Stimulated activated CD8-positive, alpha-beta memory T cell treated with anti-CD3 and anti-CD28 coated beads, Interleukin-4, amount 100 ng/mL, for 4 hours (primary cell): ENCODE data around the gene G3BP2.
"Not testable (repeated sequence)": the region's sequence is repeated elsewhere in the genome, so short reads cannot be mapped to it uniquely, and the experiment has no call there.

Experiments
- DNase-seq, 2 donors: peaks; one replicate each; pipeline ENCODE4 v3.0.0-alpha.2; 2020; ENCODE audit warnings: low read depth in 2 of 2, low spot score in 1 of 2

G3BP2 gene

GRCh38 chr4:75673027-75673958 lies at the start of gene G3BP2:
G3BP2 (minus strand) TSS chr4:75673411; CDS start chr4:75662025, 11,386 bp downstream.
- peak; percentile 91 to 97 for DNase-seq

GRCh38 chr4:75722417-75722816 lies 49.2 kb upstream of the G3BP2 start:
- no peak for DNase-seq

- no peak for DNase-seq
Observed at GRCh38 chr4:75718529-75718928, 45.3 kb upstream of the G3BP2 start.

DNA sequence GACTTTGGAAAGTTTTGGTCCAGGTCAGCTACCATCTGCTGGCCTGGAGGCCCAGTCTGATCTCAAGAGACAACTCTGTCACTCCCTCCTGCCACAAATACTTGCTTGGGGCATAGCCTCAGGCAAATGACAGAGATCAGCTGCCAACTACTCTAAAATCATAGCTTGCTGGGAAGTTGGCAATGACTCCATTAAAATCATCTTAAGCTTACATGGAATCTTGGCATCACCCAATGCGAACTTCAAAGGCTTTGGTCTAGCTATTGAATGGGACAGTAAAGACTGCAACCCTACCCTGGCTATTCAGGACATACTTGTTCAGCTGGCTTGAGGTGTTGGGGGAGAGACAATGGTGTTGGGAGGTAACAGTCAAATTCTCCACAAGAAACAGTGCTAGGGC lies 44.2 kb upstream of the G3BP2 start:
- no peak for DNase-seq

- not testable (repeated sequence) for DNase-seq
Observed at GRCh38 chr4:75716054-75716453, 42.8 kb upstream of the G3BP2 start.

DNA sequence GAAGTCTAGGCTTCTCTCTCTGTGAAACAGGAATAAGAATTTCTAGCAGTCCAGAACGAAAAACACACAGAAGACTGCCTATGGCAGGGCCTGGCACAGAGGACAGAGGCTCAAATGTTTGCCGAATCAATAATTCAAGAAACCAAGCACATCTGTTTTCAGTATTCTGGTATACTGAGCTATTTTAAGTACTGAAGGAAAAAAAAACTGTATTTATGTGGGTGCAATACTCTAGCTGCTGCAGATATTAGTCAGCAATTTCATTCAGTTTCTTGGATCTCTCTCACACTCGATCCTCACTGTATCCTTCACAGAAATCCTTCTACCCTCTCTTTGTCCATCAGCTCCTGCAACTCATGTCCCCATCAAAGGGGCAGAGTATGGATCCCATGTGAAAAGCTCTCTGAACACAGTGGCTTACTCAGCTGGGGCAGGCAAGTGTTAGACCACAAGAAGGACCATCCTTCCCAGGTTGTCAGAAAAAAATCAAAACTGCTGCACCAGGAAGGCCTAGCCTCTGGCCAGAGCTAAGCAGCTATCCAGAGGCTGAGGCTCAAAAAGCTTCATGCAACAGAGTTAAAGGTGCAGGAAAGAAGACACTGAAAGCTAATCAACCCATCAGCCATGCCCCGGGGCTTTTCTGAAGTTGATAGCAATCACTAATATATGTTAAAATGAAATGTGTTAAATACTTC lies 42.0 kb upstream of the G3BP2 start:
- DNase-seq: no peak

DNA sequence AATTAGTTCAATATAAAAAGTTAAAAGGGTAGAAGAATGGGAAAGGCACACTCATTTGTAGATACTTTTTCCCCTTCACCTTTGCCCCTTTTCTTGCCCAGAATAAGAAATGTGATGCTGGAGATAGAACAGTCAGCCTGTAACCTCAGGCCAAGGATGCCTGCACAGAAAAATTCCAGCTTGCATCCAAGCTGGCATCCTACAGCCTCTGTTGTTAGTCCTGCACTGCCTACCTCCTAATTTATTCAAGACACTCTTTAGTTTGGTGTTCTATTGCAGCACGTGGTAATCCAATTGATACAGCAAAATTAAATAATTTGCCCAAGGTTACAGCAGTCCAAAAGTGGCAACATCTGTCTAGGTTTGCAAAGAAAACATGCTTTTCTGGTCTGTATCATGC lies 41.5 kb upstream of the G3BP2 start:
- no peak for DNase-seq

DNA sequence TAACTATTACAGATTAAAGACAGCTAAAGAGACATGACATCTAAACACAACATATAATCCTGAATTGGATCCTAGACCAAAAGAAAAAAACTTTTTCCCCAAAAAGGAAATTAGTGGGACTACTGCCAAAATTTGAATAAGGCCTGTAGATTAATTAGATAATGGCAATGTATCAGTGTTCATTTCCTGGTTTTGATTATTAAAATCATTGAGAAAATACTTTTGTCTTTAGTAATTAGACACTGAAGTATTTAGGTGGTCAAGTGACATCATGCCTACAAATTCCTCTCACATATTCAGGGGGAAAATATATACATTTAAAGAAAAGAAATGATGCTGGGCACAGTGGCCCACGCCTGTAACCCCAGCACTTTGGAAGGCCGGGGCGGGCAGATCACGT lies 40.8 kb upstream of the G3BP2 start:
- no peak for DNase-seq

DNA sequence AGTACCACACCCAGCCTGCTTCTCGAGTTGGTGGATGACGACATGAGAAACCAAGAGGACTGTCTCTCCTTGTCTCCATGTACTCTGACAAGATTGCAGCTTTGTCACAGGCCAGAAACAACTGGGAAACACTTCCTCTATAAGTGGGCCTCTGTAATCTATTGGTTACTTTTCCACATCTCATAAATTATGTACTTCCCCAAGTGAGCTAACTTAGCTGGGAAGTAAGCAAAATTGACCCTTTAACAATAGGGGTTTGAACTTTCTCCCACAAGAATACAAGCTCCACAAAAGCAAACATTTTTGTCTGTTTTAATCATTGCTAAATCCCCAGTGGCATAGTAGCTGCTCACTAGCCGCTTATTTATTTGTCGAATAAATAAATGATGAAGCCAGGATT lies 37.0 kb upstream of the G3BP2 start:
- DNase-seq: no peak

DNA sequence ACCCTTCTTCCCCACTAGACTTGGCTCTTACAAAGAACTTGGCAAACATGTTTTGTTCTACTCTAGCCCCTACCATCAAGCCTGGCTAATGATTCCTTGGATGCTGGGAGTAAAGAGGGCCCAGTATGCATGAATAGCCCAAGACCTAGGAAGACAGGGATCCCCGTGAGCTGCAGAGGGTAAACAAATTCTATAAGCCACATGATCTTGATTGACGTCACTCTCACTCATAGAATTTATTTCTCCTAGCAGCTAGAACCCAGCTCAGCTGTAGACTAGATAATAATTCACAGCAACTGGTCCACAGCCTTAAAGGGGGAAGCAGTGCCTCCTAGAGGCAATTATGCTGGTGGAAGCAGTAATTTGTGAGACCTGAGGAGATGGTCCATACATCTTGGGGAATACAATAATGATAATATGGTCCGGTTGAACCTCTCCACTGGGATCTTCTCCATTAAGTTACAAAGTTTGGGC lies 35.0 kb upstream of the G3BP2 start:
- DNase-seq: peak in 1 of 2 donors; percentile 16

DNA sequence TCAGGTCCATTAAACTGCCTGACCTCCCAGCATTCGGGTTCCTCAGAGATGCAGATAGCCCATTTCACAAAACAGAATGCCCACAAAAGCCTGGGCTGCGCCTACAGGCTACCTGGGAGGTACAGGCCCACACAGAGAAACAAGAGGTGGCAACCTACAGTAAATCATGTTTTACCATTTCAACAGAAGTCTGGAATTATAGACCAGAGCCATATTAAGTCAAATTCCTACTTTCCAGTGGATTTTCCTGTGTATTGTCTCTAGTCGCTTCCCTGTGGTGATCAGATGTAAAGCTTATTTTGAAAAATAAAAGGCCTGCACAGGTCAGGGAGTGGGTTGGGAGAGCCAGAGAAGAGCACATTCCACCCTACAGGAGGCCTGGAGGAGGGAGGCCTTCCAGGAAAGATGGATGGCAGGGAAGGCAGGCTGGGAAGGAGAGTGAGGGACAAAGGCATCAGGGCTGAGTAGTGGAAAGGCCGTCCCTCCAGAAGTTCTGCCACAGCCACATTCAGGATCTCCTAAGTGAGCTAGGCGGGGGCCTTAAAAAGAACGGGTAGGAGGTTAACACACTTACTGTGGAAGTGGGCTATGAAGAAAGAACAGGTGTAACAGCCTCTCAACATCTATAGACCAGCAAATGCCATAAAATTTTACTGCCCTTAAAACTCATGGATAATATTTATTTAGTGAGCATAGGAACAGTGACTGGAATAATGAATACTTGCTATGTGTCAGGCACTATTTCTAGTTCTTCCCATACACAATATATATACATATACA lies 32.2 kb upstream of the G3BP2 start:
- no peak for DNase-seq

DNA sequence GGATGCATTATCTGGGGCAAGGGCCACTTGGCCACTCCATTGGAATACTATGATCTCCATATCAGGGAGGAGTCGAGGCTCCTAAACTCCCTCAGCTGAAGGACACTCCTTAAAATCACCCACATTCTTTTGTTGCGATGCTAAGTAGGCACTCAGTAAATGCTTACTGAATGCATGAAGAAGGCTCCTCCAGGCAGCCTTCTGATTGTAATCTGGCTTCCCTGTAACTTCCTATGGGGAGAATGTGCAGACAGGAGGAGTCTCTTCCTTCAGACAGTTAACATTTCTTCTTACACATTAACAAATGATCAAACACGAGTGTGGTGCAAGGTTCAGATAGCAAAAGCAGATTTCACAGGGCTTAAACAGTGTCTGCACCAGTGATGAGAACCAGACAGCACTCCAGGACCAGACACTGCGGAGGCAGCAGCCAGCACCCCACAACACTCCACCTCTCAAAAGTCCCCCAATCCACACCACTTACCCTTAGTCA lies 29.8 kb upstream of the G3BP2 start:
- no peak for DNase-seq

GRCh38 chr4:75699299-75699698 lies 26.1 kb upstream of the G3BP2 start:
- no peak for DNase-seq

DNA sequence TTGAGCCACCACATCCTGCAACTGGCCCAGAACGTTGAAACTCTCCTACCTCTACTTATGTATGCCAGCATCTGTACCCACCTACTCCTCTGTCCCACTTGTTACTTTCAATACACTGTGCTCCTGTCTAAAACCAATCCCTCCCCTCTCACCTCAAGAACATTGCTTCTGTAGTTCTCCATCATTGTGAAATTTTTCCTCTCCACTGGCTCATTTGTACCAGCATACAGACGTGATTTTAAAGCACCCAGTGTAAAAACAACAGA lies 25.7 kb upstream of the G3BP2 start:
- no peak for DNase-seq

GRCh38 chr4:75698162-75698962 lies 25.2 kb upstream of the G3BP2 start:
- no peak for DNase-seq

DNA sequence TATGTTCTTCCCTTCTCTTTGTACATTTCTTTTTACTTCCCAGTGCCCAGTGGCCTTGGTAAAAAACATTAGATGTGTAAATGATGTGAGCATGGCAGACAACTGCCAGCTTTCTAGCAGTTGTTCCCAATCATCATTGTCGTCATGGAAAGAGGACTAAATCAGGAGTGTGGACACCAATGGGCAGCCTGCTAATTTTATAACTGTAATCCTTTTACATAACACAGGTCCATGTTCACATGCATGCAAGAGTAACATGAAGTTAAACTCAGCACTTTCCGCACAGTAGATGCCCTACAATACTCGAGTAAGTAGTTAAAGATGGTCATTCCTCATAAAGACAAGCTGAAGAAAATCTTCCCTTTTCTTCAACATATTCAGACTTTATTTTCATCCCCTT lies 23.4 kb upstream of the G3BP2 start:
- DNase-seq: no peak

- no peak for DNase-seq
Observed at GRCh38 chr4:75696071-75696470, 22.9 kb upstream of the G3BP2 start.

- DNase-seq: not testable (repeated sequence)
Observed at GRCh38 chr4:75692066-75692465, 18.9 kb upstream of the G3BP2 start.

DNA sequence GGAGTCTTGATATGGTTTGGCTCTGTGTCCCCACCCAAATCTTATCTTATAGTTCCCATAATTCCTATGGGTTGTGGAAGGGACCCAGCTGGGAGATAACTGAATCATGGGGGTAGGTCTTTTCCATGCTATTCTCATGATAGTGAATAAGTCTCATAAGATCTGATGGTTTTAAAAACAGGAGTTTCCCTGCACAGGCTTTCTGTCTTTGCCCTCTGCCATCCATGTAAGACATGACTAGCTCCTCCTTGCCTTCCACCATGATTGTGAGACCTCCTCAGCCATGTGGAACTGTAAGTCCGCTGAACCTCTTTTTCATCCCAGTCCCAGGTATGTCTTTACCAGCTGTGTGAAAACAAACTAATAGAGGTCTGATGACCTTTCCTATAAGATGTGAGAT lies 13.9 kb upstream of the G3BP2 start:
- DNase-seq: not testable (repeated sequence)

- DNase-seq: peak in 1 of 2 donors; percentile 24
Observed at GRCh38 chr4:75686346-75686745, 13.1 kb upstream of the G3BP2 start.
